ENCODE measurements around the gene PRDM15. TPM values are rescaled to one million over a fixed set of nuclear protein-coding genes. Genes with fewer than 3 reads are reported as not detected.

The PRDM15 gene
- total RNA-seq, 1 experiment from 2014 or later, result 3.0 TPM

DNA sequence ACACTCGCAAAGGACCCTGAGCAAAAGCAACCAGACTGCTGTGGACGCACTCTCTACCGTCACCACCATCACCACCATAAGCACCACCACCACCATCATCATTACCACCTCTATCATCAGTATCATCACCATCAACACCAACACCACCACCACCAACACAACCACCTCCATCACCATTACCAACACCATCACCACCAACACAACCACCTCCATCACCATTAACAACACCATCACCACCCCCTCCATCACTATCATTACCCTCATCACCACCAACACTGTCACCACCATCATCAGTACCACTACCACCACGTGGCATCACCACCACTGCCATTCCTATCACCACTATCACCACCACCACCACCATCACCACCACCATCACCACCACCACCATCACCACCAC, 73.5 kb downstream of the PRDM15 start:
- no peak overlapping the region for H3K27ac ChIP-seq (ENCODE audit: low read length)
- H3K79me2 ChIP-seq (ENCODE audit: low read length), result no peaks in the 10 kb centered on the region
- H3K36me3 ChIP-seq (ENCODE audit: insufficient read depth, low read length), result no peaks in the 10 kb centered on the region; the same call in 1 of the 2 replicates
- H3K4me3 ChIP-seq (ENCODE audit: low read length), result no peak overlapping the region
- H3K4me2 ChIP-seq (ENCODE audit: low read depth, low read length, poor library complexity, severe bottlenecking), result no peak overlapping the region
- no peaks in the 10 kb centered on the region for H4K20me1 ChIP-seq (ENCODE audit: insufficient read depth, low read depth, low read length)
- H3K9ac ChIP-seq (ENCODE audit: low read length), result no peak overlapping the region
- DNase-seq, result no peak
- no peaks in the 10 kb centered on the region for H3K27me3 ChIP-seq (ENCODE audit: low read length)
- no peaks in the 10 kb centered on the region for H3K4me1 ChIP-seq (ENCODE audit: low read length)
- no peaks in the 10 kb centered on the region for H3K9me2 ChIP-seq (replicated peaks; ENCODE audit: insufficient read depth, low read length)
- H2AFZ ChIP-seq (ENCODE audit: low read length), result no peak overlapping the region
- peaks cover 4% of the 10 kb centered on the region; the same call in 1 of the 2 replicates for H3K9me3 ChIP-seq (ENCODE audit: low read length)

DNA sequence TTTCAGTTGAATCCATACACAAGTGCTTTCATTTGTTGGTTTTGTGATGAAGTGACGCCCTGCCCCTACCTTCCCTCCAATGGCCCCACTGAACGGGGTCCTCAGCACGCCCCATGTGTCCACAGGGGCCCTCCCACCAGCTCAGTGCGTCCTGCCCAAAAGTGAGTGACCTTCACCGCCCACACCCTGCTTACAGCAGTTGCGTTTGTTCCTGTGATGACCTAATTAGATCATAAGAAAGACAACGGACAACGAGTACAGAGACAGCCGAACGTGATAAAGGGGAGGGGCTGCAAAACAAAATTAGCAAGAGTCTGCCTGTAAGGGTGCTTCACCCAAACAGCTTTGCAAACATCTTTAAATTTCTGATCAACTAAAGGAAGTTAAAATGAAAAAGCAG, 74.1 kb downstream of the PRDM15 start:
- H3K4me2 ChIP-seq (ENCODE audit: low read depth, low read length, poor library complexity, severe bottlenecking), result no peak overlapping the region
- H4K20me1 ChIP-seq (ENCODE audit: insufficient read depth, low read depth, low read length), result no peaks in the 10 kb centered on the region
- no peaks in the 10 kb centered on the region for H3K27me3 ChIP-seq (ENCODE audit: low read length)
- no peak overlapping the region for H3K4me3 ChIP-seq (ENCODE audit: low read length)
- DNase-seq, result no peak
- H3K9me2 ChIP-seq (replicated peaks; ENCODE audit: insufficient read depth, low read length), result no peaks in the 10 kb centered on the region
- no peak overlapping the region for H2AFZ ChIP-seq (ENCODE audit: low read length)
- H3K4me1 ChIP-seq (ENCODE audit: low read length), result no peaks in the 10 kb centered on the region
- peaks cover 4% of the 10 kb centered on the region; the same call in 1 of the 2 replicates for H3K9me3 ChIP-seq (ENCODE audit: low read length)
- H3K79me2 ChIP-seq (ENCODE audit: low read length), result no peaks in the 10 kb centered on the region
- H3K27ac ChIP-seq (ENCODE audit: low read length), result no peak overlapping the region
- no peaks in the 10 kb centered on the region; the same call in 1 of the 2 replicates for H3K36me3 ChIP-seq (ENCODE audit: insufficient read depth, low read length)
- H3K9ac ChIP-seq (ENCODE audit: low read length), result no peak overlapping the region

DNA sequence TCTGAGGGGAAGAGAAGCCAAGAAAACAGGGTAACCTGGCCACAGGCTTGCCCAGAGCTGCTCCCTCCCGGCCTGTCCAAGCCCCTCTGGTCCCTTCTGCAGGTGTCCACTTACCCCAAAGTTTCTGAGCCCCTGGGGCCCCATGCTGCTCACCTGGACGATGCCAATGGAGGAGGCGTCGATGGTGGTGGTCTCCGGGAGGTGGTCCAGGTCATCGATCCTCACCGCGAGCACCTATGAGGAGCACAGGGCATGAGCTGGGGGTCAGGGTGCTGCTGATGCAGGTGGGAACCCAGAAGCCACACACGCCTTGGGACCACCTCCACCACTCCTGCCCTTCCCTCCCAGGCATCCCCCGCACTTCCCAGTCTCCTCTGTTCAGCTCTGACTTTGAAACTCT, 74.8 kb downstream of the PRDM15 start:
- H3K4me1 ChIP-seq (ENCODE audit: low read length), result no peaks in the 10 kb centered on the region
- no peak for DNase-seq
- H3K9me2 ChIP-seq (replicated peaks; ENCODE audit: insufficient read depth, low read length), result no peaks in the 10 kb centered on the region
- no peak overlapping the region for H3K4me3 ChIP-seq (ENCODE audit: low read length)
- no peak overlapping the region for H2AFZ ChIP-seq (ENCODE audit: low read length)
- H3K27ac ChIP-seq (ENCODE audit: low read length), result no peak overlapping the region
- H4K20me1 ChIP-seq (ENCODE audit: insufficient read depth, low read depth, low read length), result no peaks in the 10 kb centered on the region
- peaks cover 4% of the 10 kb centered on the region; the same call in 1 of the 2 replicates for H3K9me3 ChIP-seq (ENCODE audit: low read length)
- no peak overlapping the region for H3K9ac ChIP-seq (ENCODE audit: low read length)
- no peaks in the 10 kb centered on the region for H3K27me3 ChIP-seq (ENCODE audit: low read length)
- no peak overlapping the region for H3K4me2 ChIP-seq (ENCODE audit: low read depth, low read length, poor library complexity, severe bottlenecking)
- no peaks in the 10 kb centered on the region; the same call in 1 of the 2 replicates for H3K36me3 ChIP-seq (ENCODE audit: insufficient read depth, low read length)
- H3K79me2 ChIP-seq (ENCODE audit: low read length), result no peaks in the 10 kb centered on the region

DNA sequence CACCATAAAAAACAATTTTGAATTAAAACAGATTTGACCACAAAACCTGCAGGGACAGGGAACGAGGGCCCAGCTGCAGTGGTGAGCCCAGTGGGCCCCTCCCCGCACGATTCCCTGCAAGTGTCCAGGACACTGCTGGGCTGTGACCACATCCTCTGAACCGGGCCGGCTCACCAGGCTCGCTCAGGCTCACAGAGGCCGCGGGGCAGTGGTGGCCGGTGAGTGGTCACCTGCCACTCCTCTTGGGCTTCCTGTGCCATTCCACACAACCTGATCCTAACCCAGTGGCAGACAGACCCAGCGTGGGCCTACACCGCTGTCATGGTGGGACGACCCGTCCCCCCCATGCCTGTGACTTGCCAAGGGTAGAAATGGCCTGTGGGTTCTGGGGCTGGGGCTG, 75.8 kb downstream of the PRDM15 start:
- Histone ChIP-seq H3K36me3 (ENCODE audit: insufficient read depth, low read length) (no peaks in the 10 kb centered on the region), H2AFZ (ENCODE audit: low read length) (no peak overlapping the region), H3K9me3 (ENCODE audit: low read length) (peaks cover 4% of the 10 kb centered on the region; the same call in 1 of the 2 replicates), H3K27me3 (ENCODE audit: low read length) (no peaks in the 10 kb centered on the region), H3K9me2 (replicated peaks; ENCODE audit: insufficient read depth, low read length) (no peaks in the 10 kb centered on the region), H3K4me2 (ENCODE audit: low read depth, low read length, poor library complexity, severe bottlenecking) (no peak overlapping the region), H3K79me2 (ENCODE audit: low read length) (no peaks in the 10 kb centered on the region), H3K9ac (ENCODE audit: low read length) (no peak overlapping the region), H3K4me3 (ENCODE audit: low read length) (no peak overlapping the region), H4K20me1 (ENCODE audit: insufficient read depth, low read depth, low read length) (0 out of 2 replicates have a peak, but pooled peaks cover 3% of the 10 kb centered on the region), H3K4me1 (ENCODE audit: low read length) (no peaks in the 10 kb centered on the region), H3K27ac (ENCODE audit: low read length) (no peak overlapping the region)
- no peak for DNase-seq

DNA sequence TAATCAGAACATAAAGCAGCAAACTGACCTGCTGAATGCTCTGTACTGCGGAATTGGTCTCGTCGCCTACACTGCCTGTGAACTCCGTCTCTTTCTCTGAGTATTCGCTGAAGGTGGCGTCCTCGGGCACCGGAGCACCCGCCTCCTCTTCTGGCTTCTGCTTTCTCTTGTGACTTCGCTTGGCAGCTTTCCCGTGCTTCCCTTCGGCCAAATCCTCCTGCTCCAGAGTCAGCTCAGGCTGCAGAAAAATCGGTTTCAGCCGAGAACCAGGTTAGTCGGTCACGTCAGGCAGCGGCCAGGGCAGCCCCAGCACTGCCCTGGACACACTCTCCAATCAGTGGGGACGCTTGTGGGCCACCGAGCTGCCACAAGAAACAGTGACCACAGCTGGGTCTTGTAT, 76.5 kb downstream of the PRDM15 start:
- H2AFZ ChIP-seq (ENCODE audit: low read length), result no peak overlapping the region
- H3K27ac ChIP-seq (ENCODE audit: low read length), result no peak overlapping the region
- H3K9ac ChIP-seq (ENCODE audit: low read length), result no peak overlapping the region
- H3K9me3 ChIP-seq (ENCODE audit: low read length), result peaks cover 4% of the 10 kb centered on the region; the same call in 1 of the 2 replicates
- 0 out of 2 replicates have a peak, but pooled peaks cover 3% of the 10 kb centered on the region for H4K20me1 ChIP-seq (ENCODE audit: insufficient read depth, low read depth, low read length)
- H3K27me3 ChIP-seq (ENCODE audit: low read length), result no peaks in the 10 kb centered on the region
- no peak overlapping the region for H3K4me3 ChIP-seq (ENCODE audit: low read length)
- no peaks in the 10 kb centered on the region for H3K4me1 ChIP-seq (ENCODE audit: low read length)
- H3K4me2 ChIP-seq (ENCODE audit: low read depth, low read length, poor library complexity, severe bottlenecking), result no peak overlapping the region
- no peaks in the 10 kb centered on the region for H3K36me3 ChIP-seq (ENCODE audit: insufficient read depth, low read length)
- no peaks in the 10 kb centered on the region for H3K9me2 ChIP-seq (replicated peaks; ENCODE audit: insufficient read depth, low read length)
- no peak for DNase-seq
- no peaks in the 10 kb centered on the region for H3K79me2 ChIP-seq (ENCODE audit: low read length)

DNA sequence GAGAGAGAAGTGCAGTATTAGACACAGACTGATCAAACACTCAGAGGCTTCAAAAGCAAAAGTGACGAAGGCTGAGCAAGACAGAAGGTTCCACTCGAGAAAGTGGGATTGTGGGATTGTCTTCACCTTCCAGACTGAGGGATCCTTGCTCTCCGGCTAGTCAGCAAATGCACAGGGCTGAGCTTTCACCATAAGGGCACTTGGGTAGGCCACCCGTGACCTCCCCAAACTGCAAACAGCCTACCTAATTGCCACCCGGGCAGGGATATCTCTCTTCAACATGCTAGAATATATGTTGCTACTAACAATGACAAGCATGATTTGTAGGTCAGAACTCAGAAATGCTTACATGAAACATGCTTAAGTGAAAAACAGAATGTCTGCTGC, 77.0 kb downstream of the PRDM15 start:
- no peak overlapping the region for H2AFZ ChIP-seq (ENCODE audit: low read length)
- H3K27ac ChIP-seq (ENCODE audit: low read length), result no peak overlapping the region
- H3K27me3 ChIP-seq (ENCODE audit: low read length), result no peaks in the 10 kb centered on the region
- DNase-seq, result no peak
- H3K36me3 ChIP-seq (ENCODE audit: insufficient read depth, low read length), result no peaks in the 10 kb centered on the region
- H4K20me1 ChIP-seq (ENCODE audit: insufficient read depth, low read depth, low read length), result 0 out of 2 replicates have a peak, but pooled peaks cover 3% of the 10 kb centered on the region
- H3K9ac ChIP-seq (ENCODE audit: low read length), result no peak overlapping the region
- H3K4me3 ChIP-seq (ENCODE audit: low read length), result no peak overlapping the region
- no peak overlapping the region for H3K4me2 ChIP-seq (ENCODE audit: low read depth, low read length, poor library complexity, severe bottlenecking)
- peaks cover 4% of the 10 kb centered on the region; the same call in 1 of the 2 replicates for H3K9me3 ChIP-seq (ENCODE audit: low read length)
- no peaks in the 10 kb centered on the region for H3K4me1 ChIP-seq (ENCODE audit: low read length)
- H3K9me2 ChIP-seq (replicated peaks; ENCODE audit: insufficient read depth, low read length), result no peaks in the 10 kb centered on the region
- no peaks in the 10 kb centered on the region for H3K79me2 ChIP-seq (ENCODE audit: low read length)

DNA sequence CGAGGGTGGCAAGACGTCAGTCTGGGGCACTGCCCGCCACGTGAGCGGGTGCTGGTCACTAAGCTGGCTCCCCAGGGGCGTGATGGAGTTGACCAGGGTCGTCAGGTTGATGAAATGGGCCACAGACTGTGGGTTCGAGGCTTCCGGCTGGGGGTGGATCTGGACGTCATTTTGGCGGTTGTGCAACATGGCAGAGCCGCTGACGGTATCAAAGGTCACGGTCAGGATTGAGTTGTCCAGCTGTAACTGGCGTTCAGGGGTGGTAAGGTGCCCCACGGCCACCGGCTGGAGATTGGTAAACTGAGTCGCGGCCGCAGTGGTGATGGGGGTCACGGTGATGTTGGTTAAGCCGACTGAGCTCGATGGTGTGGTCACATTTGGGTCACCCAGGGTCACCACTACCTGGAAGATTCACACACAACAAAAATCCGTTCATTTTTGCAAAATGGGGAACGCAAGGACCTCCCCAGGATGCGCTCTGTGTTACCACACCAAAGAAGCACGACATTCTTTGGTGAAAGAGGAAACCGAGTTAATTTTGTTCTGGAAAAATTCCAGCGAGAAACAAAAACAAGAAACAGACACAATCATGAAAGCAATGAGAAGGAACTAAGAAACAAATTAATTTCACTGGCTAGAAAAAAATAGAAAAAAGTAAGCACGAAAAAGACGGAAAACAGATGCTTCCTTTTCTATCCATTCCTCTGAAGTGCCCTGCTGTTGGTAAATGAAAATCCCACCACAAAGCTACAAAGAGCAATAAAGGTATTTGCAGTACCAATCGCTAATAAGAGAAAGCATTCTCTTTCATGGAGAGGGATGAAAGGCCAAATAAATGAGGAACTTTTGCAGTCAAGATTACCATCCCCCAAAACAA, 77.6 kb downstream of the PRDM15 start:
- Histone ChIP-seq H3K4me1 (ENCODE audit: low read length) (no peaks in the 10 kb centered on the region), H3K27ac (ENCODE audit: low read length) (no peak overlapping the region), H3K4me3 (ENCODE audit: low read length) (no peak overlapping the region), H3K79me2 (ENCODE audit: low read length) (no peaks in the 10 kb centered on the region), H2AFZ (ENCODE audit: low read length) (no peak overlapping the region), H3K9me3 (ENCODE audit: low read length) (no peaks in the 10 kb centered on the region), H3K36me3 (ENCODE audit: insufficient read depth, low read length) (no peaks in the 10 kb centered on the region), H3K27me3 (ENCODE audit: low read length) (no peaks in the 10 kb centered on the region), H3K4me2 (ENCODE audit: low read depth, low read length, poor library complexity, severe bottlenecking) (no peak overlapping the region), H4K20me1 (ENCODE audit: insufficient read depth, low read depth, low read length) (0 out of 2 replicates have a peak, but pooled peaks cover 3% of the 10 kb centered on the region), H3K9ac (ENCODE audit: low read length) (no peak overlapping the region), H3K9me2 (replicated peaks; ENCODE audit: insufficient read depth, low read length) (no peaks in the 10 kb centered on the region)
- DNase-seq, result no peak

DNA sequence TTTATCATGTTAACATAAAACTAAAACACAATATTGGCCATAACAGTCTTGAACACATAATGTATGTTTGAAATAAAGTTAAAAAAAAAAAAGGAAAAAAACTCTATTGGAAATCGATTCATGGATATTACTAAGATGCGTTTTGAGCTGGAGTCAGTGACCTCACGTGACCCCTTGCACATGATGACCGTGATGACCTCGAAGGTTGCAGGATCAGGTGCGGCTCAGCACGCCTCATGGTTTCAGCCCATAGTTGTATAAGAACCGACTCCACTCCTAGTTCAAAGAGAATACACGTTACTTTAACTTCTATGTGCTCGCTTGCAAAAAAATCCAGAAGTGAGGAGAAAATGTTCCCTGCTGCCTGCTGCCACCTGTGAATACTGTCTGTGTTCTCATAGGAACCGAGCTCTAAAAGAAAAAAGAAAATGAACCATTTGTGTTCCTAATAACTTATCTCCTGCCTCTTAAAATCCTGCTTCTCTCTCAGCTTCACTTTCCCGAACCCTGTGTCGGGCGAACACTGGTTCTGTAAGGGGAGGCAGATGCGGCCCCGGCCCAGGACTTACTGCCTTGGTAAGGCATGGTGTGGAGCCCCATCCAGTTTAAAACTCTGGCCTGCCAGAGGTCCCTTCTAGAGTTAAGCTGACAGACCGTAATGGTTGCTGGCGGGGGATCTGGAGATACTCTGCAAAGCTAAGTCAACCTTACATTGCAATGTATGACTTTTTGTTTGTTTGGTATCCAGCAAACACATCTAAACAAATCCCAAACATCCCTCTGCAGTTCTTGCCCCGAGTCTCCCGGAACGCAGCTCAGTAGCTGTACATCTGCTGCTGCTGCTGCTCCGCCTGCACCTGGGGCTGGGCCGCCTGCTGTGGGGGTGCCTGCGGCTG, 78.5 kb downstream of the PRDM15 start:
- H3K4me1 ChIP-seq (ENCODE audit: low read length), result no peaks in the 10 kb centered on the region
- H3K9ac ChIP-seq (ENCODE audit: low read length), result no peak overlapping the region
- no peaks in the 10 kb centered on the region for H3K9me2 ChIP-seq (replicated peaks; ENCODE audit: insufficient read depth, low read length)
- no peaks in the 10 kb centered on the region for H3K79me2 ChIP-seq (ENCODE audit: low read length)
- no peaks in the 10 kb centered on the region for H3K36me3 ChIP-seq (ENCODE audit: insufficient read depth, low read length)
- no peak overlapping the region for H3K27ac ChIP-seq (ENCODE audit: low read length)
- no peak overlapping the region for H2AFZ ChIP-seq (ENCODE audit: low read length)
- H3K9me3 ChIP-seq (ENCODE audit: low read length), result no peaks in the 10 kb centered on the region
- no peak overlapping the region for H3K4me3 ChIP-seq (ENCODE audit: low read length)
- no peak for DNase-seq
- H3K27me3 ChIP-seq (ENCODE audit: low read length), result no peaks in the 10 kb centered on the region
- no peak overlapping the region for H3K4me2 ChIP-seq (ENCODE audit: low read depth, low read length, poor library complexity, severe bottlenecking)
- 0 out of 2 replicates have a peak, but pooled peaks cover 3% of the 10 kb centered on the region for H4K20me1 ChIP-seq (ENCODE audit: insufficient read depth, low read depth, low read length)
